Activated T-cell treated with anti-CD3 and anti-CD28 coated beads, Interleukin-2, amount 50 U/mL, for 4 hours (primary cell): Measurements from ENCODE around the gene ZNF385A. TPM values are rescaled to one million over a fixed set of nuclear protein-coding genes. Genes with fewer than 3 reads are reported as not detected.

Experiments used
- ATAC-seq, 2 donors: fragments of 200-7000 bp; cut with Tn5 transposase; one replicate each; pipeline ENCODE4 v1.10.0; 2021
- DNase-seq: peaks from one replicate; pipeline ENCODE4 v3.0.0-alpha.2; 2020
- H3K27me3 Mint-ChIP-seq: one replicate; pipeline ENCODE4 v1.8.0; 2021; ENCODE audit warnings: low read depth, mixed read lengths
- H3K36me3 Mint-ChIP-seq: one replicate; pipeline ENCODE4 v1.8.0; 2022; ENCODE audit warnings: mixed read lengths; ENCODE audit not compliant: insufficient read depth
- H3K4me1 Mint-ChIP-seq: one replicate; pipeline ENCODE4 v1.8.0; 2021; ENCODE audit warnings: low read depth, mixed read lengths
- H3K4me3 Mint-ChIP-seq: one replicate; pipeline ENCODE4 v1.8.0; 2021; ENCODE audit warnings: mild to moderate bottlenecking, moderate library complexity, mixed read lengths
- H3K9me3 Mint-ChIP-seq: one replicate; pipeline ENCODE4 v1.8.0; 2021; ENCODE audit warnings: mixed read lengths
- total RNA-seq, 3 donors: library from RNA; stranded (reverse); gene quantifications; one replicate each; pipeline ENCODE4 v1.2.1, GENCODE V29; 2021

ZNF385A gene
- total RNA-seq, 3 donors from 2014 or later = 0.48 to 1.1 (median 0.55) TPM

- Mint-ChIP-seq H3K4me3 (no peak overlapping the region), H3K27me3 (no peaks in the 10 kb centered on the region), H3K9me3 (no peaks in the 10 kb centered on the region), H3K36me3 (peaks cover 26% of the 10 kb centered on the region), H3K4me1 (peaks cover 53% of the 10 kb centered on the region)
- DNase-seq (no peak), ATAC-seq (no peak)
Measured at GRCh38 chr12:54407183-54407905, 22.8 kb upstream of the ZNF385A start.

GRCh38 chr12:54405573-54405972 lies 21.0 kb upstream of the ZNF385A start:
- Mint-ChIP-seq H3K9me3 (no peaks in the 10 kb centered on the region), H3K27me3 (no peaks in the 10 kb centered on the region), H3K4me1 (peaks cover 40% of the 10 kb centered on the region), H3K36me3 (peaks cover 34% of the 10 kb centered on the region), H3K4me3 (no peak overlapping the region)
- no peak for DNase-seq
- no peak for ATAC-seq

- H3K36me3 Mint-ChIP-seq = peaks cover 37% of the 10 kb centered on the region
Measured at GRCh38 chr12:54405106-54405505, 20.6 kb upstream of the ZNF385A start.

GRCh38 chr12:54404061-54405004 lies 19.8 kb upstream of the ZNF385A start:
- Mint-ChIP-seq H3K27me3 (no peaks in the 10 kb centered on the region), H3K9me3 (no peaks in the 10 kb centered on the region)

More at GRCh38 chr12:54405106-54405505, 20.6 kb upstream of the ZNF385A start:
- Mint-ChIP-seq H3K27me3 (no peaks in the 10 kb centered on the region), H3K4me3 (no peak overlapping the region), H3K4me1 (peaks cover 40% of the 10 kb centered on the region), H3K9me3 (no peaks in the 10 kb centered on the region)
- ATAC-seq (no peak), DNase-seq (no peak)

GRCh38 chr12:54401119-54401518 lies 16.6 kb upstream of the ZNF385A start:
- Mint-ChIP-seq H3K4me3 (no peak overlapping the region), H3K4me1 (peaks cover 18% of the 10 kb centered on the region), H3K9me3 (no peaks in the 10 kb centered on the region), H3K27me3 (no peaks in the 10 kb centered on the region), H3K36me3 (peaks cover 39% of the 10 kb centered on the region)
- ATAC-seq = no peak
- DNase-seq = no peak

More at GRCh38 chr12:54404061-54405004, 19.8 kb upstream of the ZNF385A start:
- DNase-seq (peak; percentile 64), ATAC-seq (peak; percentile 66 to 76)
- Mint-ChIP-seq H3K36me3 (peaks cover 39% of the 10 kb centered on the region), H3K4me3 (no peak overlapping the region), H3K4me1 (peaks cover 37% of the 10 kb centered on the region)

GRCh38 chr12:54398995-54399793 lies 14.7 kb upstream of the ZNF385A start:
- ATAC-seq = peak; percentile 96 to 97
- H3K9me3 Mint-ChIP-seq = no peaks in the 10 kb centered on the region

GRCh38 chr12:54398218-54398617 lies 13.7 kb upstream of the ZNF385A start:
- no peaks in the 10 kb centered on the region for H3K27me3 Mint-ChIP-seq
- ATAC-seq (no peak), DNase-seq (no peak)
- peaks cover 36% of the 10 kb centered on the region for H3K36me3 Mint-ChIP-seq
- peaks cover 15% of the 10 kb centered on the region for H3K4me1 Mint-ChIP-seq
- H3K4me3 Mint-ChIP-seq = no peak overlapping the region
- no peaks in the 10 kb centered on the region for H3K9me3 Mint-ChIP-seq

More at GRCh38 chr12:54398995-54399793, 14.7 kb upstream of the ZNF385A start:
- H3K4me1 Mint-ChIP-seq = peaks cover 7% of the 10 kb centered on the region
- H3K4me3 Mint-ChIP-seq = no peak overlapping the region
- H3K27me3 Mint-ChIP-seq = no peaks in the 10 kb centered on the region
- H3K36me3 Mint-ChIP-seq = peaks cover 35% of the 10 kb centered on the region
- peak; percentile 88 for DNase-seq

- H3K4me1 Mint-ChIP-seq = peaks cover 19% of the 10 kb centered on the region
- no peaks in the 10 kb centered on the region for H3K27me3 Mint-ChIP-seq
- DNase-seq (no peak), ATAC-seq (no peak)
- H3K36me3 Mint-ChIP-seq = peaks cover 36% of the 10 kb centered on the region
- H3K4me3 Mint-ChIP-seq = no peak overlapping the region
- no peaks in the 10 kb centered on the region for H3K9me3 Mint-ChIP-seq
Measured at GRCh38 chr12:54397157-54397556, 12.6 kb upstream of the ZNF385A start.

GRCh38 chr12:54395545-54395944 lies 11.0 kb upstream of the ZNF385A start:
- Mint-ChIP-seq H3K27me3 (no peaks in the 10 kb centered on the region), H3K4me3 (no peak overlapping the region), H3K4me1 (peaks cover 22% of the 10 kb centered on the region), H3K36me3 (peaks cover 26% of the 10 kb centered on the region), H3K9me3 (no peaks in the 10 kb centered on the region)
- no peak for ATAC-seq
- no peak for DNase-seq

GRCh38 chr12:54394986-54395385 lies 10.5 kb upstream of the ZNF385A start:
- Mint-ChIP-seq H3K4me1 (peaks cover 25% of the 10 kb centered on the region), H3K9me3 (no peaks in the 10 kb centered on the region), H3K4me3 (no peak overlapping the region), H3K36me3 (peaks cover 22% of the 10 kb centered on the region), H3K27me3 (no peaks in the 10 kb centered on the region)
- ATAC-seq (no peak), DNase-seq (no peak)

GRCh38 chr12:54394281-54394719 lies 9.8 kb upstream of the ZNF385A start:
- H3K9me3 Mint-ChIP-seq = no peaks in the 10 kb centered on the region
- peak; percentile 49 for DNase-seq
- peaks cover 21% of the 10 kb centered on the region for H3K36me3 Mint-ChIP-seq
- no peak for ATAC-seq
- H3K27me3 Mint-ChIP-seq = no peaks in the 10 kb centered on the region
- H3K4me3 Mint-ChIP-seq = no peak overlapping the region
- H3K4me1 Mint-ChIP-seq = peaks cover 30% of the 10 kb centered on the region

- H3K27me3 Mint-ChIP-seq = no peaks in the 10 kb centered on the region
- H3K36me3 Mint-ChIP-seq = peaks cover 19% of the 10 kb centered on the region
- DNase-seq (no peak), ATAC-seq (no peak)
- no peak overlapping the region for H3K4me3 Mint-ChIP-seq
- H3K9me3 Mint-ChIP-seq = no peaks in the 10 kb centered on the region
- peaks cover 30% of the 10 kb centered on the region for H3K4me1 Mint-ChIP-seq
Measured at GRCh38 chr12:54393743-54394142, 9.2 kb upstream of the ZNF385A start.

GRCh38 chr12:54393207-54393609 lies 8.7 kb upstream of the ZNF385A start:
- DNase-seq = no peak
- no peak overlapping the region for H3K4me3 Mint-ChIP-seq
- no peak for ATAC-seq
- H3K27me3 Mint-ChIP-seq = no peaks in the 10 kb centered on the region
- H3K36me3 Mint-ChIP-seq = peaks cover 16% of the 10 kb centered on the region
- H3K9me3 Mint-ChIP-seq = no peaks in the 10 kb centered on the region
- H3K4me1 Mint-ChIP-seq = peaks cover 33% of the 10 kb centered on the region
